NOMO-1 treated with DMSO at 0.1 percent for 48 hours (cell line): ENCODE results near the gene FIBIN.
A peak's percentile ranks its signal among the peaks of the same experiment; 100 is the strongest.
"Not testable (repeated sequence)": the region's sequence is repeated elsewhere in the genome, so short reads cannot be mapped to it uniquely, and the experiment has no call there.

Experiments
- DNase-seq: peaks from one replicate; lab custom pipeline; 2025; ENCODE audit not compliant: unreplicated experiment; lab: John Stamatoyannopoulos, UW

Gene FIBIN

GRCh38 chr11:26976389-26976788, 17.5 kb upstream of the FIBIN start:
- no peak for DNase-seq

- not testable (repeated sequence) for DNase-seq
These were observed 16.7 kb upstream of the FIBIN start for GRCh38 chr11:26977209-26977608.

- DNase-seq, result no peak
These were observed 10.3 kb upstream of the FIBIN start for GRCh38 chr11:26983645-26984044.

GRCh38 chr11:26985470-26985869, 8.4 kb upstream of the FIBIN start:
- DNase-seq, result no peak

GRCh38 chr11:26985943-26986342, 8.0 kb upstream of the FIBIN start:
- DNase-seq, result no peak

GRCh38 chr11:26987272-26987671, 6.6 kb upstream of the FIBIN start:
- DNase-seq, result no peak

GRCh38 chr11:26987731-26988130, 6.2 kb upstream of the FIBIN start:
- no peak for DNase-seq

- DNase-seq, result peak; percentile 4
These were observed 1.8 kb upstream of the FIBIN start for GRCh38 chr11:26992031-26992541.

GRCh38 chr11:26994631-26995095, 751 bp downstream of the FIBIN start:
- no peak for DNase-seq

GRCh38 chr11:26995701-26996460, 2.0 kb downstream of the FIBIN start:
- DNase-seq, result no peak

GRCh38 chr11:26997378-26997777, 3.5 kb downstream of the FIBIN start:
- no peak for DNase-seq

- not testable (repeated sequence) for DNase-seq
These were observed 7.3 kb downstream of the FIBIN start for GRCh38 chr11:27001136-27001730.

- no peak for DNase-seq
These were observed 8.5 kb downstream of the FIBIN start for GRCh38 chr11:27002431-27002830.

GRCh38 chr11:27002838-27003237, 8.9 kb downstream of the FIBIN start:
- DNase-seq, result no peak

- DNase-seq, result no peak
These were observed 10.2 kb downstream of the FIBIN start for GRCh38 chr11:27004103-27004502.

- no peak for DNase-seq
These were observed 15.1 kb downstream of the FIBIN start for GRCh38 chr11:27008811-27009535.

- no peak for DNase-seq
These were observed 17.8 kb downstream of the FIBIN start for GRCh38 chr11:27011560-27012233.

- DNase-seq, result peak; percentile 50
These were observed 18.5 kb downstream of the FIBIN start for GRCh38 chr11:27012234-27012921.

- DNase-seq, result no peak
These were observed 20.0 kb downstream of the FIBIN start for GRCh38 chr11:27013781-27014361.

- DNase-seq, result no peak
These were observed 25.1 kb downstream of the FIBIN start for GRCh38 chr11:27018902-27019529.
